Forelimb muscle (tissue), 1 donor: ENCODE measurements around the gene RTP2. TPM values are rescaled to one million over a fixed set of nuclear protein-coding genes. Genes with fewer than 3 reads are reported as not detected.
"Not testable (repeated sequence)": the region's sequence is repeated elsewhere in the genome, so short reads cannot be mapped to it uniquely, and the experiment has no call there.

Experiments
- DNase-seq: peaks from one replicate; pipeline ENCODE4 v3.0.0-alpha.2; 2013; ENCODE audit warnings: low read depth
- polyA plus RNA-seq: library from polyadenylated mRNA; unstranded; fragments of 120-200 nt; gene quantifications from one replicate; pipeline ENCODE4 v1.2.1, GENCODE V29; 2013; ENCODE audit not compliant: insufficient read length

Gene RTP2
- polyA plus RNA-seq, 1 donor: not detected

GRCh38 chr3:187714404-187714979, 12.1 kb upstream of the RTP2 start:
- DNase-seq: peak; percentile 22

- DNase-seq: no peak
These were observed 11.1 kb upstream of the RTP2 start for GRCh38 chr3:187713504-187713903.

DNA sequence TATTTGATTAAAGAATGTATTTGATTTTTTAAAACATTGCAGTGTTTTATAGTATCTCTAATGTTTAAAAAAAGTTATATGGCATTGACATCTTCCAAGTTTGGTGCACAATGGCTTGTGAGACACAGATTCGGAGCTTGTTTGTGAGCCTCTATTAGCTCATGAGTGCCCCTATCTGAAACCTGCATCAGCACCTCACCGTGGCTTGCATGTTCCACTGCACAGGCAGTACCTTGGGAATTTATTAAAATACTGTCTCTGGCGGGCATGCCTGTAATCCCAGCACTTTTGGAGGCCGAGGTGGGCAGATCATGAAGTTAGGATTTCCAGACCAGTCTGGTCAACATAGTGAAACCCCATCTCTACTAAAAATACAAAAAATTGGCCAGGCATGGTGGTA, 6.8 kb upstream of the RTP2 start:
- DNase-seq: no peak

GRCh38 chr3:187708696-187709095, 6.3 kb upstream of the RTP2 start:
- DNase-seq: no peak

DNA sequence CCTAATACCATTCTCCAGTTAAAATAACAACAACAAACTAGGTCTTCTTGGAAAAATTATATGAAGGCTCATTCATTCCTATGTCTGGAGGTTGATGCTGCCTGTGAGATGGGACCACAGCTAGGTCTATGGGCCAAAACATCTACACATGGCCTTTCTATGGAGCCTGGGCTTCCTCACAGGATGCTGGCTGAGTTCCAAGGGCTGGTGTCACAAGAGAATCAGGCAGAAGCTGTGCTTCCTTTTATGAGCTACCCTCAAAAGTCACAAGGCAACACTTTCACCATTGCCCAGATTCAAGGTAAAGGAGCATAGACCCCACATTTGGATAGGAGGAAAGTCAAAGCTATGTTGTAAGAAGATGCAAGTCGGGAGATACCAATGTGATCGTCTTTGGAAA, 4.6 kb upstream of the RTP2 start:
- DNase-seq: no peak

- no peak for DNase-seq
These were observed 2.8 kb upstream of the RTP2 start for GRCh38 chr3:187705164-187705563.

DNA sequence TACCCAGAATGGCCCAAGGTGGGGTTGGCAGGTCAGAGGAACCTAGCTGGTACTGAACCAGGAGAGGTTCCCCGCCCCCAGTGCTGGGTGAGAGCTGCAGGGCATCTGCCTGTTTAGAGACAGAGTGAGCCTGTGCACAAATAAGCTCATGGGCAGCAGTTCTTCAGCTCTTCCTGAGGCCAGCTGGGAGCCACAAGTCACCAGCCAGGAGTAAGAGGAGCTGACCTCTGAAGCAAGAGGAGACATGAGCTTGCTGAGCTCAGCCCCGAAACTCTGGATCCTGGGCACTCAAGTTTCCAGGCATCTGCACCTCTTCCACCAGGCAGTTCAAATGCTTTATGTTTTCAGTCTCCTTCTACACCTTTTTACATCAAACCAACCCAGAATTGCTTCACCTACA, 2.1 kb downstream of the RTP2 start:
- no peak for DNase-seq

- no peak for DNase-seq
These were observed 3.6 kb downstream of the RTP2 start for GRCh38 chr3:187698499-187699399.

- DNase-seq: no peak
These were observed 6.3 kb downstream of the RTP2 start for GRCh38 chr3:187696021-187696420.

DNA sequence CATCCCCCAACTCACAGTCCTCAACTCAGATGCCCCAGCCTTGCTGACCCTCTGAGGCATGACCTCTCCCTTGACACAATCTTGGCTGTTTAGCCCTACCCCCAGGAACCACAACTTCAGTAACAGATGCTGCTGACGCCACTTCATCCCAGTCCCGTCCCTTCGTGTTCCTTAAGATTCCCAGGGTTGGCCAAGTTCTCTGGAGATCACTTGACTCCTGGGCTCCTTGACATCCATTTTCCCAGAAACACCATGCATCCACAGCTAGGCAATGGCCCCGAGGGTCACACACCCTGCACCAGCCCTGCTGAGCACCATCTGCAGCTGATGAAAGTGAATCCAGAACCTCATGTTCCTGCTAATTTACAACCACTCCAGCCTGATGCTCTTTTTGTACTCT, 6.9 kb downstream of the RTP2 start:
- DNase-seq: no peak

GRCh38 chr3:187694801-187695200, 7.6 kb downstream of the RTP2 start:
- no peak for DNase-seq

- no peak for DNase-seq
These were observed 8.9 kb downstream of the RTP2 start for GRCh38 chr3:187693431-187693830.

DNA sequence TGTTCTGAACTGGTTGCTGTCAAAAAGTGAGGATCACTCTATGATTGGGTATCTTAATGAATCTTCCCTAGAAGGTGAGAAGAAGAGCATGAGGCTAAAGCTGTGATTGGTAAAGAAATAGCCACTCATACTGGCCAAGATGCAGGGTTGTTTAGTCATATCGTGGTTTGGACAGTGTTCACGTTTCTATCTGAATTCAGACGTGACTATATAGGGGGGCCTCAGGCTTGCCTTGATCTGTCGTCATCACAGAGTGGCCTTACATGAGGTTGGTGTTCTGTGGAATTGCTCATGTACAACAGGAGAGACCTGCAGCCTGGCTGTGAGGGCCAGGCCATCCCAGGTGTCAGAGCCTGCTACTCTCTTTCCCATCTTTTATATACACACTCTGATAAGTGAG, 12.4 kb downstream of the RTP2 start:
- no peak for DNase-seq

- DNase-seq: no peak
These were observed 15.6 kb downstream of the RTP2 start for GRCh38 chr3:187686621-187687273.

DNA sequence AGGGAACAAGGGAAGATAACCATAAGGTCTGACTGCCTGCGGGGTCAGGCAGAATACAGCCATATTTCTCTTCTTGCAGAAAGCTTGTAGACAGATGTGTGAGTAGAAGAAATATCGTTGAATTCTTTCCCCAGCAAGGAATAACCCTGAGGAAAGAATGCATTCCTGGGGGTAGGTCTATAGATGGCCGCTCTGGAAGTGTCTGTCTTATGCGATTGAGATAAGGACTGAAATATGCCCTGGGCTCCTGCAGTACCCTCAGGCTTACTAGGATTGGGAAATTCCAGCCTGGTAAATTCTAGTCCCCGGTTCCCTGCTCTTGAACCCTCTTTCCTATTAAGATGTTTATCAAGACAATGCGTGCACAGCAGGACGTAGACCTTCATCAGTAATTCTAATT, 16.4 kb downstream of the RTP2 start:
- DNase-seq: no peak

DNA sequence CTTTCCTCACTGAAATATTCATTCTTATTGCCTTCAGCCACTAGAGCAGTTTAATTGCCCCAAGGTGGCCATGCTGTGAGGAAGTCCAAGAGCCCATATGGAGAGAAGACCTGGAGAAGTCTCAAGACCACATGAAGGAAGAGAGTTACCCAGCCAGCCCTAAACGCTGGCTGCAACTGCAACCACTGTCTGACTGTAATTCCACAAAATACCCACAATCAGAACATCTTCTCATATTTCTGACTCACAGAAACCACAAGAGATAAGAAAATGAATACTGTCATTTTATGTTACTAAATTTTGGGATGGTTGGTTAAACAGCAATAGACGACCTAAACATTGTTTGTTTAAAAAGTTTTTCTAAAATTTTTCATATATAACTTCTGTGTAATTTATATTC, 17.5 kb downstream of the RTP2 start:
- no peak for DNase-seq

GRCh38 chr3:187684444-187684843, 17.9 kb downstream of the RTP2 start:
- no peak for DNase-seq

GRCh38 chr3:187681756-187682155, 20.6 kb downstream of the RTP2 start:
- DNase-seq: not testable (repeated sequence)

GRCh38 chr3:187679638-187680396, 22.5 kb downstream of the RTP2 start:
- peak; percentile 11 for DNase-seq

GRCh38 chr3:187678726-187679268, 23.6 kb downstream of the RTP2 start:
- peak; percentile 20 for DNase-seq

GRCh38 chr3:187677604-187678003, 24.8 kb downstream of the RTP2 start:
- no peak for DNase-seq

DNA sequence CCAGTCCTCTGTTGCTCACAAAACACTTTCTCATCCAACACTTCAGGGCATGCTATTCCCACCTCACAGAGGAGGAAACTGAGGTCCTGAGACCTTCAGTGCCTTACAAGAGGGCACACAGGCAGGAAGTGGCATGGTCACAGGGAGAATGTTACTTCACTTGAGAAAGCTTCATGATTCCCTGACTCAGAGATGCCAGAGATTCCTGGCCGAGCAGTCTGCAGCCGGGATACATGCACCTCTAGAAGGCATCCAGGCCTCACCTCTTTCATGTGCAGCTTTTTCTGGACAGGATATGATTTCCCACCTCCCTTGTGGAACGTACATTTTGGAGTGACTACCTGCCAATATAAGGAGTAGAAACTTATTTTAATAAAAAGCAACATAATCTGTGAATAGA, 29.3 kb downstream of the RTP2 start:
- no peak for DNase-seq
